ENCODE data around the gene MUC5AC.
"Not testable (repeated sequence)": the region's sequence is repeated elsewhere in the genome, so short reads cannot be mapped to it uniquely, and the experiment has no call there.

MUC5AC gene

GRCh38 chr11:1157645-1158591 is at the start of gene MUC5AC:
Gene MUC5AC, plus strand, starts transcription at chr11:1157953. Its CDS starts 47 bp downstream, at chr11:1158000.
- DNase-seq: no peak

- DNase-seq: no peak
Observed at GRCh38 chr11:1108246-1108900, 49.4 kb upstream of the MUC5AC start.

GRCh38 chr11:1109101-1109917 is 48.4 kb upstream of the MUC5AC start:
- no peak for DNase-seq

GRCh38 chr11:1109918-1110705 is 47.6 kb upstream of the MUC5AC start:
- no peak for DNase-seq

- DNase-seq: no peak
Observed at GRCh38 chr11:1111545-1112212, 46.1 kb upstream of the MUC5AC start.

- DNase-seq: no peak
Observed at GRCh38 chr11:1112351-1113191, 45.2 kb upstream of the MUC5AC start.

GRCh38 chr11:1113405-1114201 is 44.1 kb upstream of the MUC5AC start:
- no peak for DNase-seq

- DNase-seq: not testable (repeated sequence)
Observed at GRCh38 chr11:1115292-1115691, 42.5 kb upstream of the MUC5AC start.

GRCh38 chr11:1116104-1116503 is 41.6 kb upstream of the MUC5AC start:
- no peak for DNase-seq

- no peak for DNase-seq
Observed at GRCh38 chr11:1116666-1117390, 40.9 kb upstream of the MUC5AC start.

GRCh38 chr11:1117992-1118391 is 39.8 kb upstream of the MUC5AC start:
- DNase-seq: no peak

GRCh38 chr11:1118755-1119603 is 38.8 kb upstream of the MUC5AC start:
- DNase-seq: no peak

- DNase-seq: no peak
Observed at GRCh38 chr11:1119604-1120146, 38.1 kb upstream of the MUC5AC start.

GRCh38 chr11:1120532-1121330 is 37.0 kb upstream of the MUC5AC start:
- no peak for DNase-seq

GRCh38 chr11:1121331-1121812 is 36.4 kb upstream of the MUC5AC start:
- DNase-seq: no peak

GRCh38 chr11:1121813-1122663 is 35.7 kb upstream of the MUC5AC start:
- DNase-seq: no peak
